NCI-H187 treated with DMSO at 0.1 percent for 48 hours (cell line): ENCODE results near the gene CCDC93.

Source experiments
- DNase-seq: peaks from one replicate; lab custom pipeline; 2025; lab: John Stamatoyannopoulos, UW

Gene CCDC93, protein sequence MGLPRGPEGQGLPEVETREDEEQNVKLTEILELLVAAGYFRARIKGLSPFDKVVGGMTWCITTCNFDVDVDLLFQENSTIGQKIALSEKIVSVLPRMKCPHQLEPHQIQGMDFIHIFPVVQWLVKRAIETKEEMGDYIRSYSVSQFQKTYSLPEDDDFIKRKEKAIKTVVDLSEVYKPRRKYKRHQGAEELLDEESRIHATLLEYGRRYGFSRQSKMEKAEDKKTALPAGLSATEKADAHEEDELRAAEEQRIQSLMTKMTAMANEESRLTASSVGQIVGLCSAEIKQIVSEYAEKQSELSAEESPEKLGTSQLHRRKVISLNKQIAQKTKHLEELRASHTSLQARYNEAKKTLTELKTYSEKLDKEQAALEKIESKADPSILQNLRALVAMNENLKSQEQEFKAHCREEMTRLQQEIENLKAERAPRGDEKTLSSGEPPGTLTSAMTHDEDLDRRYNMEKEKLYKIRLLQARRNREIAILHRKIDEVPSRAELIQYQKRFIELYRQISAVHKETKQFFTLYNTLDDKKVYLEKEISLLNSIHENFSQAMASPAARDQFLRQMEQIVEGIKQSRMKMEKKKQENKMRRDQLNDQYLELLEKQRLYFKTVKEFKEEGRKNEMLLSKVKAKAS

GRCh38 chr2:118013724-118014491 lies at the start of gene CCDC93:
CCDC93 (minus strand) TSS chr2:118014070; CDS start chr2:118013995, 75 bp downstream.
- DNase-seq = no peak

DNA sequence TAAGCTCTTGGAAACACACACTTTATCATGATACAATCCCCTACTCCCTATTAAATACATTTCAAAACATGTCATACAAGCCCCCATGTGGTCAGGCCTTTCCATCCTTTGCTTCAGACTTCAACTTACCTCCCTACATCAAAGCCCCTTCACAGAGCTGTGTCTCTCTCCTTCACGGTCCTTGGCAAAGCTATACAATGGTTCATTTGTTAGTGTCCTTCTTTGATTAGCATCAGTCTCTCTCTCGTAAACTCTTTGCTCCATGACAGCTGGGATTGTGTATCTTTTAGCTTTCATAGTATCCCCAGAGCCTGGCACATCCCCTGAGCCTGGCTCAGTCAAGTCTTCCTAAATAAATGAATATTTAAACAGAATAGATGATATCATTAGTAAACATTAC lies 48.8 kb upstream of the CCDC93 start:
- no peak for DNase-seq

GRCh38 chr2:118062048-118062447 lies 48.2 kb upstream of the CCDC93 start:
- no peak for DNase-seq

GRCh38 chr2:118061135-118061955 lies 47.5 kb upstream of the CCDC93 start:
- no peak for DNase-seq

DNA sequence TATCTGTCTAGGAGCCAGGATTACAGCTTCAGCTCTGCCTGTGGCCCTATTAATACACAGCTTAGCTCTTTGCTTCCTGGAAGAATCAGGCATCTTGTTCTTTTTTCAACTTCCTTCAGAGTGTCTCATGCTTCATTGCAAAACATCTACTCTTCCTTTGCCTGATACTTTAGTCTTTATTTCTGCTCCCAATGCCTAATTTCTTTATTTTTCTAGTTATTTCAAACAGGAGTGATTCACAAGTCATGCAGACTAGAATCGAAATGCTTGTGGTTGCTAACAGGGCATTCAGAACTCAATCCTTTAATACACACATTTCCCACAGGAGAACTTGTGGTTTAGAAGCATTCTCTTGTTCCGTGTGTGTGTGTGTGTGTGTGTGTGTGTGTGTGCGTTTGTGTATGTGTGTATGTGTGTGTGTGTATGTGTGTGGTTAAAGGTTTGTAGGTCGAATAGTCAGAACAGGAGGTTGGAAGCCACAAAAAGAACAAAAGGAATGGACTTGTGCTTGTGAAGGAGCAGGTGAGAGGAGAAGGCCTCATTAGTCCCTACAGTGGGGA lies 46.1 kb upstream of the CCDC93 start:
- DNase-seq = no peak

DNA sequence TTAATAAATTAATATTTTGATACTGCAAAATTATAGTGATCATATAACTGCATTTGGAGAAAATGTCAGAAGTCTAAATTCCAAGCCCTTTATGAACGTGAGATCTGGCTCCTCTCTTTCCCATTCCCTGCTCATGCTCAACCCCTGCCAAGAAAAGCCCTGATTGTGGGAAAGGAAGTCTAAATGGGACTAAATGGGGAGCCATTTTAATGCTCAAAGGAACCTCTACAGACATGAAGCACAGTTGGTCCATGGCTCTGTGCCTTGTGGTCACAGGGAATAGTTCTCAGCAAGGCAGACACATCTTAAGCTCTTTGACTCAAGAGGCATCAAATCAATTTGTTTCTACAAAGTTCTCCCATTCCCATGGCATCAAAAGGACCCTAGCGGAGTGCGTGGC lies 45.1 kb upstream of the CCDC93 start:
- DNase-seq = no peak

DNA sequence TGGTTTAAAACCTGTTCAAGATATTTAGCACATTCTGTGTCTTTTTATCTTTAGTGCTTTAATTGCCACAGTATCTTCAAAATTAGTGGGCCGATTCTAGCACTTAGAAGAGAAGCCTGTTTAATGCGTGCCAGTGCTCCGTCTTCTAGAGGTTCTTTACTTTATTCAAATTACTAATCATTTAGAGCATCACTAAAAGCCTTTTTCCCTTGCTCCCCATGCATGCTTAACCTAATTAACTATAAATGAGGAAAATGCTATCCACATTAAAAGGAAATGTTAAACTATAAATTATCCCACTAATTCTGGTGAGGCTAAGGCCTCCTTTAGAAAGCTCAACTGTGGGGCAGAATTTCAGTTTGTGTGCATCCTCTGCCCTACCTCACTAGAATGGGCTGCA lies 42.9 kb upstream of the CCDC93 start:
- no peak for DNase-seq

DNA sequence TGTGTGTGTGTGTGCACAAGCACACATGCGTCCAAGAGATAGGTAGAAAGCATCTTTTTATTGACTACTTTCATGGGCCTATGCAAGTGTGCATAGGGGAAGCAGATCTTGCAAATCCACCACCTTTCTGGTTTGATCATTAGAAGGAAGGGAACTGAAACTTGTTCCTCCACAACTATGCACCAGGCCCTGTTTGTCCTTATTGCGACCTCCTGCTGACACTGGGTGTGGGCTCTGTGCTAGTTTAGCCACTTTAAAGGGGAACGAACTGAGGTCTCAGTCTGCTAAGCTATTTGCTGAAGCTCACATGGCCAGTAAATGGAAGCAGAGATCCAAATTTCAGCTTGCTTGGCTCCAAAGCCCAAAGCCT lies 42.3 kb upstream of the CCDC93 start:
- DNase-seq = no peak

DNA sequence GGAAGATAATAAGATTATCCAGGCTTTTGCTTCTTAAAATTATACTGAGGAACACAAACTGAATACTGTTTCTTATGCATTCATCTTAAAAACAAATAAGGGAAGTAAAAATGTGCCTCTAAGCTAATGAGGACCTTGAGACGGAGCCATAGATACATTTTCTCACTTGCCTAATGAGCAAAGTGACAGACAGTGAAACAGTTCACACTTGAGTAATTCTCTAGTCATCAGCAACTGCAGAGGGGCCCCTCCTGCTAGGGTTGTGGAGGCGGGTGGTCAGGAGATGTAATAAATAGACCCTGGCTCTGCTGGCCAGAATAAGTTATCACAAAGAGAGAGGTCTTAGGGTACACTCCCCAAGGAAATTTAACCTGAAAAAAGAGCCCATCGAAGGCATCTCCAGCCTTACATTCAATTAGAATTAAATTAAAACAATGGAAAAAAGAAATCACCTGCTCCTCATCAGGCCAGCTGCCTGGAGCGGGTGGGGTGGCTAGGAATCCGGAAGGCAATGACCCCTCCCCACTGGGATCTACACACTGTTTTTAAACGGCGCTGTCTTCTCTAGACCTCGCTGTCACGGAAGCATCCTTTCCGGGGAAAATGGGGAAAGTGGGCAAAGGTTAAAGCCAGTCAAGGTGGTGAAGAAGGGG lies 41.8 kb upstream of the CCDC93 start:
- DNase-seq = no peak

- no peak for DNase-seq
Measured at GRCh38 chr2:118054213-118055008, 40.5 kb upstream of the CCDC93 start.

- no peak for DNase-seq
Measured at GRCh38 chr2:118053681-118054080, 39.8 kb upstream of the CCDC93 start.

- DNase-seq = no peak
Measured at GRCh38 chr2:118052474-118052873, 38.6 kb upstream of the CCDC93 start.

GRCh38 chr2:118051826-118052358 lies 38.0 kb upstream of the CCDC93 start:
- DNase-seq = no peak

DNA sequence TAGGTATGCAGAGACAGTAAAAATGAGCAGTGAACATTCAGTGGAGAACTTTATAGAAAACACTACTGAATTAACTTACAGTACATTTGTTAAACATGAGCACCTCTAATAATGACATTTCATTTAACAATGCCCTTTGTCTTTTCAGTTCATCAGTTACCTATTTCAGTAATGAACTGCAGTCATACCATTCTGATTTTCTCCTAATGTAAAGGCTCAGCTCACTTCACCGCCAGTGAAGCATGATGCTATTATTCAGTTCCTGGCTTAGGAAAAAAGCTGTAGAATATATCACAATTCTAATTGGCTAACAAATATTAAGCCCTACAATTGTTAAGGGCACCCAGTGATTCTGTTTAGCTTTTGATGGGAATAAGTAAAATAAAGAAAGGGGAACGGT lies 37.1 kb upstream of the CCDC93 start:
- no peak for DNase-seq

DNA sequence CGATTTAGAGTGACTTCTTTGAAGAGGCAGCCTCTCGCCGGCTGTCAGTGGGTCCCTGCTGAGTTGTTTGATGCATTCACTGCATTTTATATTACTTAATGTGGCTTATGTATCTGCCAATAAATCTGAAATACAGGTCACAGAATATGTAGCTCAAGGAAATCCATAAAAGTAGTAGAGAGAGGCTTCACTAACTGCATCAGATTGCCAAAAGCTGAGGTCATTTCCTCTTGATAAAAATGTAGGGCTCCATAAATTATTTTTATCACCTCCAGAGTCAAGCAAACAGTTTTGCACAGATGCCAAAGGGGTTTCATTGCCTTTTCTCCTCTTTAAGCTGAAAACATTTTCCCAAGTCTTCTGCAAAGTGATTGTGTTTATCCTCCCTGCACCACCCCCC lies 36.5 kb upstream of the CCDC93 start:
- DNase-seq = no peak

- DNase-seq = no peak
Measured at GRCh38 chr2:118049816-118050140, 35.9 kb upstream of the CCDC93 start.

DNA sequence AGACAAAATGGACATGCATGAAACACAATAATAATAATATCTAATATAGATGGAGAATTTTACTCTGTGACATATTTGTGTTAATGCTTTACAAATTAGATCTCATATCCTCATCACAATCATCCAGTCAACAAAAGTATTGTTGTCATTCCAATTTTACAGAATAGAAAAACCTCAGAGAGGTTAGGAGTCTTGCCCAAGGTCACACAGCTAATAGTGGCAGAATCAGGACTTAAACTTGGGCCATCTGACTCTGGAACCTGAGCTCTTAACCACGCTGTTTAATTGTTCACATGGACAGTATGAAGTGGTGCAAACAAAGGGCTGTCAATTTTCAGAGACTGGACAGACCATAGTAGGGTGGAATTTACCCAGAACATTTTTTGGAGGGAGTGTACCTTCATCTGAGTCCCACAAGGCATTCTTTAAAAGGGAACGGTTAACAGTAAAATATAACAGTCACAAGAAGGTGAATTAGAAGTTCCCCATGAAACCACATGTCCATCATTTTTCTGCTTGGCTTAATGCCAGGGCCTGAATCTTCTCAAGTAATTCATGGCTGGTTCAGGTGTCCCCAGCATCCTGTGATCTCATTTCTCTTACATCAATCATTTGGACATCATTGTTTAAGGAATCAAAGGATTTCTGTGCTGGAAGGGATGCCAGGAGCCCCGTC lies 35.4 kb upstream of the CCDC93 start:
- no peak for DNase-seq

- no peak for DNase-seq
Measured at GRCh38 chr2:118048401-118048800, 34.5 kb upstream of the CCDC93 start.

GRCh38 chr2:118047380-118047826 lies 33.5 kb upstream of the CCDC93 start:
- no peak for DNase-seq
